ENCODE results near the gene ECM2. TPM values are rescaled to one million over a fixed set of nuclear protein-coding genes. Genes with fewer than 3 reads are reported as not detected.

The ECM2 gene
- total RNA-seq, 1 donor from 2014 or later = not detected

GRCh38 chr9:92501671-92502393 is 34.0 kb downstream of the ECM2 start:
- Mint-ChIP-seq H3K36me3 (ENCODE audit: low read depth) (no peaks in the 10 kb centered on the region), H3K4me1 (peaks cover under 1% of the 10 kb centered on the region), H3K27ac (no peak overlapping the region), H3K27me3 (no peaks in the 10 kb centered on the region), H3K4me3 (no peak overlapping the region), H3K9me3 (no peaks in the 10 kb centered on the region)
- DNase-seq = peak; percentile 58
- intact Hi-C loops (cut with micrococcal nuclease) = no loop called here

GRCh38 chr9:92500725-92501124 is 35.1 kb downstream of the ECM2 start:
- H3K4me3 Mint-ChIP-seq = no peak overlapping the region
- H3K9me3 Mint-ChIP-seq = no peaks in the 10 kb centered on the region
- no peak overlapping the region for H3K27ac Mint-ChIP-seq
- intact Hi-C loops (cut with micrococcal nuclease) = no loop called here
- H3K4me1 Mint-ChIP-seq = no peaks in the 10 kb centered on the region
- no peaks in the 10 kb centered on the region for H3K27me3 Mint-ChIP-seq
- no peaks in the 10 kb centered on the region for H3K36me3 Mint-ChIP-seq (ENCODE audit: low read depth)
- no peak for DNase-seq

- H3K27ac Mint-ChIP-seq = no peak overlapping the region
Measured at GRCh38 chr9:92499701-92500100, 36.1 kb downstream of the ECM2 start.

GRCh38 chr9:92496396-92497176 is 39.2 kb downstream of the ECM2 start:
- Mint-ChIP-seq H3K9me3 (no peaks in the 10 kb centered on the region), H3K4me3 (no peak overlapping the region), H3K36me3 (ENCODE audit: low read depth) (no peaks in the 10 kb centered on the region), H3K27ac (no peak overlapping the region), H3K4me1 (peaks cover 3% of the 10 kb centered on the region), H3K27me3 (no peaks in the 10 kb centered on the region)
- intact Hi-C loops (cut with micrococcal nuclease) = no loop called here
- DNase-seq = no peak

More at GRCh38 chr9:92499701-92500100, 36.1 kb downstream of the ECM2 start:
- intact Hi-C loops (cut with micrococcal nuclease) = no loop called here
- Mint-ChIP-seq H3K4me1 (no peaks in the 10 kb centered on the region), H3K36me3 (ENCODE audit: low read depth) (no peaks in the 10 kb centered on the region), H3K27me3 (no peaks in the 10 kb centered on the region), H3K9me3 (no peaks in the 10 kb centered on the region), H3K4me3 (no peak overlapping the region)
- no peak for DNase-seq

- no peak for DNase-seq
- no peaks in the 10 kb centered on the region for H3K27me3 Mint-ChIP-seq
- peaks cover 6% of the 10 kb centered on the region for H3K4me1 Mint-ChIP-seq
- intact Hi-C loops (cut with micrococcal nuclease) = no loop called here
- H3K4me3 Mint-ChIP-seq = no peak overlapping the region
- H3K27ac Mint-ChIP-seq = no peak overlapping the region
- H3K36me3 Mint-ChIP-seq (ENCODE audit: low read depth) = no peaks in the 10 kb centered on the region
- H3K9me3 Mint-ChIP-seq = no peaks in the 10 kb centered on the region
Measured at GRCh38 chr9:92494856-92495255, 40.9 kb downstream of the ECM2 start.

- Mint-ChIP-seq H3K27ac (no peak overlapping the region), H3K4me3 (no peak overlapping the region), H3K27me3 (no peaks in the 10 kb centered on the region), H3K4me1 (peaks cover 6% of the 10 kb centered on the region), H3K9me3 (no peaks in the 10 kb centered on the region), H3K36me3 (ENCODE audit: low read depth) (no peaks in the 10 kb centered on the region)
- intact Hi-C loops (cut with micrococcal nuclease) = no loop called here
- no peak for DNase-seq
Measured at GRCh38 chr9:92493749-92494387, 41.9 kb downstream of the ECM2 start.

- no peaks in the 10 kb centered on the region for H3K9me3 Mint-ChIP-seq
- DNase-seq = no peak
- H3K27ac Mint-ChIP-seq = no peak overlapping the region
- peaks cover 6% of the 10 kb centered on the region for H3K4me1 Mint-ChIP-seq
- H3K27me3 Mint-ChIP-seq = no peaks in the 10 kb centered on the region
- intact Hi-C loops (cut with micrococcal nuclease) = no loop called here
- no peaks in the 10 kb centered on the region for H3K36me3 Mint-ChIP-seq (ENCODE audit: low read depth)
- no peak overlapping the region for H3K4me3 Mint-ChIP-seq
Measured at GRCh38 chr9:92492781-92493401, 42.9 kb downstream of the ECM2 start.

- H3K27me3 Mint-ChIP-seq = no peaks in the 10 kb centered on the region
- DNase-seq = no peak
- peaks cover 3% of the 10 kb centered on the region for H3K4me1 Mint-ChIP-seq
- no peaks in the 10 kb centered on the region for H3K36me3 Mint-ChIP-seq (ENCODE audit: low read depth)
- H3K9me3 Mint-ChIP-seq = no peaks in the 10 kb centered on the region
- H3K4me3 Mint-ChIP-seq = no peak overlapping the region
- intact Hi-C loops (cut with micrococcal nuclease) = no loop called here
- no peak overlapping the region for H3K27ac Mint-ChIP-seq
Measured at GRCh38 chr9:92488681-92489550, 46.9 kb downstream of the ECM2 start.

GRCh38 chr9:92486371-92486770 is 49.4 kb downstream of the ECM2 start:
- intact Hi-C loops (cut with micrococcal nuclease) = no loop called here
- Mint-ChIP-seq H3K27me3 (no peaks in the 10 kb centered on the region), H3K9me3 (no peaks in the 10 kb centered on the region), H3K36me3 (ENCODE audit: low read depth) (no peaks in the 10 kb centered on the region), H3K4me1 (peaks cover 3% of the 10 kb centered on the region), H3K4me3 (no peak overlapping the region), H3K27ac (no peak overlapping the region)
- no peak for DNase-seq

- H3K4me3 Mint-ChIP-seq = no peak overlapping the region
- H3K27ac Mint-ChIP-seq = no peak overlapping the region
- intact Hi-C loops (cut with micrococcal nuclease) = no loop called here
- DNase-seq = no peak
- H3K36me3 Mint-ChIP-seq (ENCODE audit: low read depth) = no peaks in the 10 kb centered on the region
- H3K4me1 Mint-ChIP-seq = peaks cover 5% of the 10 kb centered on the region
- no peaks in the 10 kb centered on the region for H3K9me3 Mint-ChIP-seq
- H3K27me3 Mint-ChIP-seq = no peaks in the 10 kb centered on the region
Measured at GRCh38 chr9:92484563-92484962, 51.2 kb downstream of the ECM2 start.

GRCh38 chr9:92483627-92484545 is 51.9 kb downstream of the ECM2 start:
- Mint-ChIP-seq H3K36me3 (ENCODE audit: low read depth) (no peaks in the 10 kb centered on the region), H3K9me3 (no peaks in the 10 kb centered on the region), H3K4me1 (peaks cover 5% of the 10 kb centered on the region), H3K27me3 (no peaks in the 10 kb centered on the region), H3K4me3 (no peak overlapping the region), H3K27ac (no peak overlapping the region)
- DNase-seq = peak; percentile 41
- intact Hi-C loops (cut with micrococcal nuclease) = no loop called here

- Mint-ChIP-seq H3K27ac (no peak overlapping the region), H3K4me1 (peaks cover 5% of the 10 kb centered on the region), H3K9me3 (no peaks in the 10 kb centered on the region), H3K36me3 (ENCODE audit: low read depth) (no peaks in the 10 kb centered on the region), H3K27me3 (no peaks in the 10 kb centered on the region), H3K4me3 (no peak overlapping the region)
- DNase-seq = no peak
- intact Hi-C loops (cut with micrococcal nuclease) = no loop called here
Measured at GRCh38 chr9:92482805-92483204, 53.0 kb downstream of the ECM2 start.

Measured in activated CD4-positive, alpha-beta T cell treated with anti-CD3 and anti-CD28 coated beads, Interleukin-2, amount 10 ng/mL, durations not matched to agents 24 days and 14 days (primary cell).